T-helper 2 cell treated with Interferon-gamma antibody and Interleukin-4, amounts not matched to agents 100 ng/mL and 5 ng/mL, for 36 hours (primary cell): ENCODE results near the gene SPDL1. TPM values are rescaled to one million over a fixed set of nuclear protein-coding genes. Genes with fewer than 3 reads are reported as not detected.

ENCODE experiments used
- intact Hi-C: fragments of 100-400 bp; cut with micrococcal nuclease; formaldehyde crosslinking; loops from one replicate; pipeline ENCODE4 v1.15.1; 2023
- total RNA-seq: library from RNA; stranded (reverse); gene quantifications from 2 replicates; pipeline ENCODE4 v1.2.3, GENCODE V29; 2022

SPDL1 gene, protein sequence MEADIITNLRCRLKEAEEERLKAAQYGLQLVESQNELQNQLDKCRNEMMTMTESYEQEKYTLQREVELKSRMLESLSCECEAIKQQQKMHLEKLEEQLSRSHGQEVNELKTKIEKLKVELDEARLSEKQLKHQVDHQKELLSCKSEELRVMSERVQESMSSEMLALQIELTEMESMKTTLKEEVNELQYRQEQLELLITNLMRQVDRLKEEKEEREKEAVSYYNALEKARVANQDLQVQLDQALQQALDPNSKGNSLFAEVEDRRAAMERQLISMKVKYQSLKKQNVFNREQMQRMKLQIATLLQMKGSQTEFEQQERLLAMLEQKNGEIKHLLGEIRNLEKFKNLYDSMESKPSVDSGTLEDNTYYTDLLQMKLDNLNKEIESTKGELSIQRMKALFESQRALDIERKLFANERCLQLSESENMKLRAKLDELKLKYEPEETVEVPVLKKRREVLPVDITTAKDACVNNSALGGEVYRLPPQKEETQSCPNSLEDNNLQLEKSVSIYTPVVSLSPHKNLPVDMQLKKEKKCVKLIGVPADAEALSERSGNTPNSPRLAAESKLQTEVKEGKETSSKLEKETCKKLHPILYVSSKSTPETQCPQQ
- 36.0 and 38.5 TPM in 2 replicates for total RNA-seq

DNA sequence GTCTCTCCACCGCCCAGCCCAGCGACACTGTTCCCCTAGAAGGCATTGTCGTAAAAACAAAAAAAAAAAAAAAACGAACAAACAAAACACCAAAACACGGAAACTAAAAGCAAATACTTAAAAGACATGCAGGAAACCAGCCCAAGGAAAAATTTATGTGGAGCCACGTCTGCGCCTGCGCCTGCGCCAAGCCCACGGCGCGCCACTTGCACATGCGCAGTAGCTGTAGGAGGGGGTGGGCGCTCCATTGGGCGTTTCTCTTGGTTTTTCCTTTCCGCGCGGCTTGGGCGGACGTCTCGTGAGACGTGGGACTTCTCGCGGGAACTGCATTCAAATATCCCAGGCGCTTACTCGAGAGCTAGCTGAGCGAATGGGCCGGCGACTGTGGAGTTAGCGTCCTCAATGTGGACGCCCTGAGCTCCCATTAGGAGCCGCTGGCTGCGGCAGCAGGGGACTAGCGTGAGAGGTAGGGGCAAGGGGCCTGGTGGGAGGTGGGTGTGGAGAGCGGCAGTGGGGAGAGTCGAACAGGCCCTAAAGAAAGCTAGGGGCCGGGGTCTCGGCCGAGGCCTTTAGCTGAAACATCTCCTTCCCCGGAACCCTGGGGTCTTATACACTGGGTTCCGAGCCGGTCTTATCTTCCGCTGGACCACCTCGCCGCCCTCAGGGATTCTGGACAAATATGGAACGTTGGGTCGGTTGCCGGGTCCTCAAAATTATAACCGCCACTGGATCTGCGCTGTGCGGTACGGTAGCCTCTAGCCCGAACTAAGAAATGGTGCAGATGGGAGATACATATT lies at the start of gene SPDL1:
Gene SPDL1 (plus strand): TSS at position 350 of the 797 bp plus-strand sequence. CDS start 4,644 bp downstream, outside the sequence.
- intact Hi-C loops = loop anchor here (1.0 kb wide), 5 partner anchors 54 to 1097 kb away; partner anchors contain the start of genes DOCK2, PANK3 and RARS1

DNA sequence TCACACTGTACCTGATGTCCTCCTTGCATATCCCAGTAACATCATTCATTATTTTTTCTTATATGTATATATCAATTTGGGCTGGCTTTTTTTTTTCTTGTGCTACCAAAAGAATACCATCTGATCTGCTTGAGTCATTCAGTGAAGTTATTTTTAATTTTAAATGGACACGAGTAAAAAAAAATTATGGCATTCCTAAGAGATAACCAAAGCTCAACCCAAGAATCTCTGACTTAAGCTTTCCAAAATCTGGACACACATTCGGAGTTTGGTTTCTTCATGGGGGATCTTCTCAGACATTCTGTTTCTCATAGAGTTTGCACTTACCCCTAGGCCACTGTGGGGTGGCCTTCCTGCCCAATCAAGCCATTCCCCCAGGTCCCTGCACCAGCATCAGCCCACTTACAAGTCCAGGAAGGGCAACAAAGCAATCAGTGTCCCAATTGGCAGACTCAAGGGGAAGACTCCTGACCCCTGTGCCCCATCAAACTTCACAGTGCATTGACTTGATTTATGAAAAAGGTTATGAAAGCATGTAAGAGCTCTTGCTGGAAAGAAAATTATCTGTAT lies 49.2 kb upstream of the SPDL1 start:
- intact Hi-C loops = no loop called here

GRCh38 chr5:169534939-169535338 lies 48.6 kb upstream of the SPDL1 start:
- intact Hi-C loops = no loop called here

DNA sequence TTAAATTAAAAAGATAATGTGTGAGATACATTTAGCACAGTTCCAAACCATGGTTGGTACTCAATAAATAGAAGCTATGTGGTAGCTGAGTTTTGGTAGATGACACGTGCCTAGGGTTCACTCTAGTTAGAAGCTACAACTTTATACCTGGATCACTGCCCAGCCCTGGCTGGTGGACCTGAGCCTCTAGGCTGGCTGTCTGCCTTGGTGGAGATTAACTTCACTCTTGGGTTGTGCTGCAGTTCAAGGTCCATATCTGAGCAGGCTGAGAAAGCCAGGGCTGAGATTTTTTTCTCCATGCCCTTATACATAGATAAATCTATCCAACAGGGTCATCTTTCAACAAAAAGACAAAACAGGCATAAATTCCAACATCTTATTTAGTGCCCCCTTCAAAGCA lies 44.6 kb upstream of the SPDL1 start:
- intact Hi-C loops = no loop called here

DNA sequence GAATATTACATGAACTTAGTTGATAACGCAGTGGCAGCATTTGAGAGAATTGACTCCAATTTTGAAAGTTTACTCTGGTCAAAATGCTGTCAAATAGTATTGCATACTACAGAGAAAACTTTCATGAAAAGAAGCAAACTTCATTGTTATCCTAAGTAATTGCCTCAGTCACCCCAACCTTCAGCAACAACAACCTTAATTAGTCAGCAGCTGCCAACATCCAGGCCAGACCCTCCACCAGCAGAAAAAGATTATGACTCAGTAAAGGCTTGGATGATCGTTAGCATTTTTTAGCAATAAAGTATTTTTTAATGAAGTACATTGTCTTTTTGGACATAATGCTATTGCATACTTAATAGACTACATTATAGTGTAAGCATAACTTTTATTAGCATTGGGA lies 40.8 kb upstream of the SPDL1 start:
- intact Hi-C loops = no loop called here

- intact Hi-C loops = no loop called here
These were observed 39.2 kb upstream of the SPDL1 start for GRCh38 chr5:169544264-169544950.

- intact Hi-C loops = no loop called here
These were observed 37.8 kb upstream of the SPDL1 start for GRCh38 chr5:169545762-169546161.

- intact Hi-C loops = no loop called here
These were observed 37.2 kb upstream of the SPDL1 start for GRCh38 chr5:169546346-169546745.

DNA sequence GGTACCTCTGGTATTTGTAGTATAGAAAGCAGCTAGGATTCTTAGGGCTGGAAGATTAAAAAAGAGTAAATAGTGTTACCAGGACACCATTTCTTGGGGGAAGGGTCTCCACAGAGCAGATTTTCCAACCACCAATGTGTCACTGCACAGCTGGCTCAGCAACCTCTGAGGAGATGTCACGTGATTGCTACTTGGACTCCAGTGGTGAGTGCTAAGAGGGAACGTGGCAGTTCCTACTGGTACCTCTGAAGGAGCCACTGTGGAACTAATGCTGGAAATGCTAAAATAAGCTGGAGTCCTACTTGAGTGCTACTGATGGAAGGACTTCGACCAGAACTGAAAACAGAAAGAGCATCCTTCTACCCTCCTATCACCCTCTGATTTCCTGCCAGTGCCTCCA lies 36.1 kb upstream of the SPDL1 start:
- intact Hi-C loops = no loop called here

DNA sequence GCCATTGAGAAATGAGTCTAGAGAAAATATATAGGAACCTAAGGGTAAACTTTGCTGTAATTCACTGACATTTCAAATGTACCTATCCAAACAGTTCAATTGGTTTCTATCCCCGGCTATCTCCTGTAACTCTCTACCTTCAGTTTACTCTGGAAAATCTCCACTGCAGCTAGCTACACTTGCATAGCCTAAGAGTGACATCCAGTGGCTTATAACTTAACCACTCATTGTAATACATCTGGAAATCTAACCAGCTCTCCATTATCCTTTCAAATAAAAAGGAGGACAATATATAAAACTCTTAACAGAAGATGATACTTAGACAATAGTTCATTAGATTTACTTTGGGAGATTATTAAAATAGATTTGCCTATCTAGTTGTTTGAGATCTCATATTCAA lies 35.3 kb upstream of the SPDL1 start:
- intact Hi-C loops = no loop called here

GRCh38 chr5:169549453-169550100 lies 34.0 kb upstream of the SPDL1 start:
- intact Hi-C loops = no loop called here

DNA sequence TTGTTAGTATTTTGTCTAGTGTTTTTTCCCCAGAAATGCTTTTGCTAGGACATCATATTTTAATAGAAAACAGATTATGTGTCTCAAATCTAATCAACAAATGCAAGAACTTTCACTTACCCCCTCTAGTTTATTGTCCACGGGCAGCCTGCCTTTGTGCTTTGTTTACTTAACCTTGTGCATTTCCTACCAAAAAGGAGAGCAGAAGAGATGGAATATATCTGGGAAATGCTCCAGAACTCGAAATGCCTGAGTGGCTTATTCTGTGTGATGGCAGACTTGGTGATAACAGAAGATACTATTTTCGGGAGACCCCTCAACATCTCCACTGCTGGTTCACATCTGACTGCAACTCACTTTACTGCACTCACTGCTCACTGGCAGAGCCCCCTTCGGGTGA lies 33.3 kb upstream of the SPDL1 start:
- intact Hi-C loops = no loop called here

- intact Hi-C loops = no loop called here
These were observed 32.4 kb upstream of the SPDL1 start for GRCh38 chr5:169551146-169551545.

GRCh38 chr5:169551696-169552095 lies 31.9 kb upstream of the SPDL1 start:
- intact Hi-C loops = no loop called here

GRCh38 chr5:169554251-169554650 lies 29.3 kb upstream of the SPDL1 start:
- intact Hi-C loops = no loop called here

DNA sequence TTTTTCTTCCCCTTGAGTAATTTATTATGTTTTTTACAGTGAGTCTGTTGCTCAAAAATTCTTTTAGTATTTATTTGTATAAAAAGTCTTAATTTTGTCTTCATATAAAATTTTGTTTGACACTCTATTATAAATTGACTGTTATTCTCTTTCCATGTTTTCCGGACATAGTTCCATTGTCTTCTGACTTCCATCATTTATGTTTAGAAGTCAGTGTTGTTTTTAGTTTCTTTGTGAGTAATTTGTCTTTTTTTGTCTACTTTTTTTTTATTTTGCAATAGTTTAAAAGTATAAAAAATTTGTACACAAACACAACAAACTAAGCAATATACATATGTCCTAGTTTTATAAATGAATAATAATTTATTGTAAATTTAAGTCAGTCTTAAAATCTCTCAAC lies 25.7 kb upstream of the SPDL1 start:
- intact Hi-C loops = no loop called here

GRCh38 chr5:169561893-169562292 lies 21.7 kb upstream of the SPDL1 start:
- intact Hi-C loops = no loop called here

DNA sequence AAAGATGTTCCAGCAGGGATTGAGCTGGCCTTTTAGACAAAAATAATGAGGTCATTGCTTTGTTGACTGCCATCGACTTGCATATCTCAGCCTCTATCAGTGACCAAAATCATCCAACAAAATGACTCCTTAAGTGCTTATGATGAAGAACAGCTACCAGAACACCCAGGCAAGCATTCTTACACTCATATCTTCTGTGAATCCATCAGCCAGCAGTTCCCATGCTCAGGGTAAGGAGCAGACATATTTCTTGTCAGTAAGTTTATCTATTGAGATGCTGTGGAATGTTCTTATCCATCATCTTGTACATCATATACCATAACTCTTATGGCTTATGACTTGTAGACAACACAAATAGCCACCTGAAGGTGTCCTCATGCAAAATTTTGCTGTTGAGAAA lies 20.2 kb upstream of the SPDL1 start:
- intact Hi-C loops = no loop called here

- intact Hi-C loops = no loop called here
These were observed 17.4 kb upstream of the SPDL1 start for GRCh38 chr5:169566202-169566601.

DNA sequence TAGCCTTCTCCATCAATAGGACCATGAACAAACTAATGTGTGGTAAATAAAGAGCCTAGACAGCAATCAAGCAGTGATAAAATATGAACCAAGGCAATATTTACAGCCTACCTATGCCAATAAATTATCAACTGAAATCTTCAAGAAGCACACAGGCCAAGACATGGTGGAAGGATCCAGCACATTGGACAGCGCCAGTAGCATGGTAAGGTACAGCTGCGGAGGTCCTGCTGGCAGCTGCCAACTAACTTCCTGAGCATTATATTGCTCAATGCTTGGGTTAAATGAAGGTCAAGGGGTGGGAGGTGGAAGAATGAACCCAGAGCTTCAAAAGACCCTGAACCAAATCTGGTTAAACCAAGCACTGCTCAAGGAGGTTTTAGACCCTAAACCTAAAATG lies 16.5 kb upstream of the SPDL1 start:
- intact Hi-C loops = no loop called here

DNA sequence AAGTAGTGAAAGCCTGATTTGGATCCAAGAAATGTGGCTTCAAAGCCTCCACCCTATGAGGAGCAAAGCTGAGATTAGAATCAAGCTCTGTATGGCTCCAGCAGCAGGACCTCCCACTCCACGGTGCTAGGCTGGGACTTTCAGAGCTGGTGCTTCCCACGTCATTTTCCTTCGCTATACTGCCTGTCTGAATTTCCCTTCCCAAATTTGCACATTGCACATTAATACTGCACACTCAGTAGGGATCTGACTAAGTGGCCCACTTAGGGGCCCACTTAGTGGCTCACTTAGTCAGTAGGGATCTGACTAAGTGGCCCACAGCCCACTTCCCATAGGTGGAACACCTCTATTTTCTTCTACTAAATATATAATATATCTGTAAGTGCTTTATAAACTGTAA lies 14.1 kb upstream of the SPDL1 start:
- intact Hi-C loops = no loop called here
